B cell (primary cell): Measurements from ENCODE around the gene ZSCAN9. TPM values are rescaled to one million over a fixed set of nuclear protein-coding genes. Genes with fewer than 3 reads are reported as not detected.

ENCODE experiments used
- ATAC-seq: fragments of 200-7000 bp; cut with Tn5 transposase; one replicate; pipeline ENCODE4 v1.10.0; 2021; ENCODE audit warnings: low read depth, mild to moderate bottlenecking, moderate number of reproducible peaks, moderate library complexity
- CTCF ChIA-PET: fragments of 350-600 bp; sonication (Branson Sonifier 250); formaldehyde crosslinking; loops from one replicate; lab custom pipeline; 2021; ENCODE audit warnings: antibody characterized with exemption, inconsistent platforms; lab: Charles Lee
- POLR2A ChIA-PET: fragments of 350-600 bp; sonication (Branson Sonifier 250); formaldehyde crosslinking; loops from one replicate; lab custom pipeline; 2021; ENCODE audit warnings: antibody characterized with exemption; lab: Charles Lee
- DNase-seq: peaks from one replicate; pipeline ENCODE4 v3.0.0; 2013
- H2AFZ ChIP-seq: 2 replicates; pipeline ENCODE4 v1.6.1; 2012; ENCODE audit warnings: mild to moderate bottlenecking, low read depth, low read length; ENCODE audit not compliant: insufficient read depth, poor library complexity, severe bottlenecking
- H3K27ac ChIP-seq, 2 donors: 1 replicate in 1 of 2; 2 replicates in 1 of 2; pipeline ENCODE4 v1.5.1; 2012 to 2013; ENCODE audit warnings: low read length in 2 of 2, mild to moderate bottlenecking in 2 of 2, moderate library complexity in 1 of 2
- H3K27me3 ChIP-seq, 4 experiments: fragments of 200-600 bp in 1 of 4; sonication (generic) in 1 of 4; replicated peaks in 1 of 4; 1 replicate in 2 of 4; 2 replicates in 2 of 4; pipeline versions ENCODE4 v1.6.1 to v1.7.0; 2013 to 2016; ENCODE audit warnings: low read length in 3 of 4, mild to moderate bottlenecking in 2 of 4, mixed read lengths in 1 of 4, moderate library complexity in 1 of 4; ENCODE audit not compliant: insufficient read depth in 4 of 4, control insufficient read depth in 3 of 4; ENCODE audit errors: control extremely low read depth in 1 of 4
- H3K36me3 ChIP-seq, 2 experiments: replicated peaks in 1 of 2; 1 replicate in 1 of 2; 2 replicates in 1 of 2; pipeline versions ENCODE4 v1.6.1 to v1.7.1; 2013; ENCODE audit warnings: low read length in 1 of 2; ENCODE audit not compliant: insufficient read depth in 2 of 2, control insufficient read depth in 1 of 2; ENCODE audit errors: control extremely low read depth in 1 of 2, extremely low read depth in 1 of 2
- H3K4me1 ChIP-seq, 2 donors: fragments of 200-600 bp in 1 of 2; sonication (generic) in 1 of 2; 1 replicate in 1 of 2; 2 replicates in 1 of 2; pipeline versions ENCODE4 v1.5.1 to v1.6.1; 2013 to 2017; ENCODE audit warnings: low read length in 2 of 2; ENCODE audit not compliant: control insufficient read depth in 2 of 2, insufficient read depth in 2 of 2
- H3K4me2 ChIP-seq: replicated peaks from 2 replicates; pipeline ENCODE3; 2012; ENCODE audit warnings: mild to moderate bottlenecking, low read depth, low read length; ENCODE audit not compliant: poor library complexity, severe bottlenecking
- H3K4me3 ChIP-seq, 5 experiments: fragments of 200-600 bp in 1 of 5; sonication (generic) in 1 of 5; 1 replicate in 3 of 5; 2 replicates in 2 of 5; pipeline versions ENCODE4 v1.5.1 to v1.7.0; 2011 to 2016; ENCODE audit warnings: low read length in 4 of 5, mild to moderate bottlenecking in 4 of 5, low read depth in 2 of 5, control low read depth in 1 of 5, moderate library complexity in 1 of 5; ENCODE audit not compliant: insufficient read depth in 1 of 5; ENCODE audit errors: control extremely low read depth in 1 of 5, extremely low read depth in 1 of 5
- H3K79me2 ChIP-seq: fragments of 200-600 bp; sonication (generic); one replicate; pipeline ENCODE4 v1.6.0; 2016; ENCODE audit warnings: low read length; ENCODE audit not compliant: control insufficient read depth, insufficient read depth
- H3K9ac ChIP-seq: fragments of 200-600 bp; sonication (generic); 2 replicates; pipeline ENCODE4 v1.6.1; 2017; ENCODE audit warnings: mild to moderate bottlenecking, low read length, moderate library complexity
- H3K9me3 ChIP-seq, 3 donors: one replicate each; pipeline versions ENCODE4 v1.6.1 to v1.7.1; 2013; ENCODE audit warnings: low read length in 2 of 3; ENCODE audit not compliant: control insufficient read depth in 2 of 3, insufficient read depth in 1 of 3; ENCODE audit errors: control extremely low read depth in 1 of 3
- H4K20me1 ChIP-seq: 2 replicates; pipeline ENCODE4 v1.6.0; 2012; ENCODE audit warnings: mild to moderate bottlenecking, low read length; ENCODE audit not compliant: insufficient read depth, control insufficient read depth, poor library complexity, severe bottlenecking
- H3K27ac Mint-ChIP-seq: one replicate; pipeline ENCODE4 v1.8.0; 2021; ENCODE audit warnings: mixed read lengths
- H3K27me3 Mint-ChIP-seq: one replicate; pipeline ENCODE4 v1.8.0; 2021; ENCODE audit warnings: mixed read lengths
- H3K4me1 Mint-ChIP-seq: one replicate; pipeline ENCODE4 v1.8.0; 2021; ENCODE audit warnings: mixed read lengths
- H3K4me3 Mint-ChIP-seq: one replicate; pipeline ENCODE4 v1.8.0; 2021; ENCODE audit warnings: mixed read lengths
- H3K9me3 Mint-ChIP-seq: one replicate; pipeline ENCODE4 v1.8.0; 2022; ENCODE audit warnings: mixed read lengths; ENCODE audit not compliant: insufficient read depth
- EZH2 ChIP-seq: IDR thresholded peaks from 2 replicates; pipeline ENCODE4 v1.6.1; 2012; ENCODE audit warnings: borderline replicate concordance, low read depth, mild to moderate bottlenecking, moderate library complexity, low read length; ENCODE audit not compliant: insufficient read depth, poor library complexity, severe bottlenecking
- WGBS: methylation state at CpG from one replicate; pipeline ENCODE4 v1.1.5; 2013; ENCODE audit warnings: missing lambda C conversion rate; ENCODE audit not compliant: insufficient coverage; 5-methylcytosine and 5-hydroxymethylcytosine counted together
- intact Hi-C: fragments of 100-400 bp; cut with micrococcal nuclease; formaldehyde crosslinking; loops from one replicate; pipeline ENCODE4 v1.10.0; 2022
- polyA minus RNA-seq: library from RNA; depleted of rRNA, polyadenylated mRNA; stranded (reverse); fragments of >200 nt; gene quantifications from 2 replicates; pipeline ENCODE4 v1.2.3, GENCODE V29; 2012
- polyA plus RNA-seq: library from polyadenylated mRNA; depleted of rRNA; stranded (reverse); fragments of >200 nt; gene quantifications from 2 replicates; pipeline ENCODE4 v1.2.3, GENCODE V29; 2012
- total RNA-seq, 2 donors: library from RNA; stranded (reverse); fragments of 120-200 nt in 1 of 2; gene quantifications; 1 replicate in 1 of 2; 2 replicates in 1 of 2; pipeline versions ENCODE4 v1.2.3 to v1.2.4, GENCODE V29; 2013 to 2022
- TF ChIP-seq, protein P1 (sequence below): fragments of 200-600 bp; IDR thresholded peaks from one replicate; pipeline ENCODE4 v1.8.0; 2022; ENCODE audit warnings: antibody characterized with exemption, mild to moderate bottlenecking

ZSCAN9 gene
- 29.8 and 32.0 TPM in 2 replicates for total RNA-seq
- 18.3 TPM for total RNA-seq (2013)
- polyA plus RNA-seq = 10.3 and 14.7 TPM in 2 replicates
- 9.3 and 9.8 TPM in 2 replicates for polyA minus RNA-seq

DNA sequence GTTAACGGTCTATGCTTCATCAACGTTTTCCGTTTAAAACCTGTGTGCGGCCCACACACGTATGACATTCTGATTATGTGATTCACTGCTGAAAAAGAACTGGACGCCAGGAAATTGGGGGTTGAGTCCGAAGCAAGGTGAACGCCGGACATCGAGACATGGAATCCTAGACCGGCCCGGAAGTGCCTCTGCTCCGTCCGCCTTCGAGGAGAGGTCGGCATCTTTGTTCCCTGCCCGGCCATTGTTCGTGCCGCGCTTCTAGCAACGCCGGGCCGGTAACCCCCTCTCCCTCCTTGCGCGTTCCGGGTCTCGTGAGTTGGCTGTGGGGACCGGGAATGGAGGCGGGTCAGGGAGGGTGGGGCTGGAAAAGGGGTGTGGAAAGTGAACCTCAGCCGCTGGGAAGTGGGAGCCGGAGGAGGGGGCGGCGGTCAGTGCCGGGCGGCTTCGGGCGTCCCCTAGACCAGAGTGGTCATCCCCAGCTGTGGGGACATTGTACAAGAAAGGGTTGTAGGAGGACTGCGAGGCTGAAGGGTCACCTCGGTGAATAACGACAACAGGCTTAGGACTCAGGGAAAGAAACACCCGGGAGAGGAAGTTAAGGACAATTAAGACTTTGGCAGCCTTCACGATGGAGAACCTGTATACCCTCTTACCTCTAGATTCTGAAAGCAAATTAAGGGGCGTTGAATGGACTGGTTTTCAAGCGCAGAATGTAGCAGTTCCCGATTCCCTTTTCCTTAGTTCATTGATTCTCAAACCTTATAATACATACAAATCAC lies at the start of gene ZSCAN9:
ZSCAN9 (plus strand) TSS at position 220 of the 779 bp plus-strand sequence. CDS start 1,810 bp downstream, outside the sequence.
- peak within 1 kb of the TSS; percentile 25 to 75 for H3K27ac ChIP-seq
- intact Hi-C loops = loop anchor here (1.0 to 5.0 kb wide), 4 partner anchors 27 to 103 kb away; partner anchors contain the start of genes ZKSCAN4, ZKSCAN8, ZSCAN16 and ZSCAN26
- TF ChIP-seq, protein P1, sequence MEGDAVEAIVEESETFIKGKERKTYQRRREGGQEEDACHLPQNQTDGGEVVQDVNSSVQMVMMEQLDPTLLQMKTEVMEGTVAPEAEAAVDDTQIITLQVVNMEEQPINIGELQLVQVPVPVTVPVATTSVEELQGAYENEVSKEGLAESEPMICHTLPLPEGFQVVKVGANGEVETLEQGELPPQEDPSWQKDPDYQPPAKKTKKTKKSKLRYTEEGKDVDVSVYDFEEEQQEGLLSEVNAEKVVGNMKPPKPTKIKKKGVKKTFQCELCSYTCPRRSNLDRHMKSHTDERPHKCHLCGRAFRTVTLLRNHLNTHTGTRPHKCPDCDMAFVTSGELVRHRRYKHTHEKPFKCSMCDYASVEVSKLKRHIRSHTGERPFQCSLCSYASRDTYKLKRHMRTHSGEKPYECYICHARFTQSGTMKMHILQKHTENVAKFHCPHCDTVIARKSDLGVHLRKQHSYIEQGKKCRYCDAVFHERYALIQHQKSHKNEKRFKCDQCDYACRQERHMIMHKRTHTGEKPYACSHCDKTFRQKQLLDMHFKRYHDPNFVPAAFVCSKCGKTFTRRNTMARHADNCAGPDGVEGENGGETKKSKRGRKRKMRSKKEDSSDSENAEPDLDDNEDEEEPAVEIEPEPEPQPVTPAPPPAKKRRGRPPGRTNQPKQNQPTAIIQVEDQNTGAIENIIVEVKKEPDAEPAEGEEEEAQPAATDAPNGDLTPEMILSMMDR = no peak
- TF ChIP-seq EZH2 = no peak
- DNase-seq (peak; percentile 80), ATAC-seq (peak; percentile 95)
- H4K20me1 ChIP-seq = no peaks in the 10 kb centered on the region
- POLR2A ChIA-PET = no interaction called here
- peaks cover 0 to 18% (median 7%) of the 10 kb centered on the region in 4 experiments for H3K27me3 ChIP-seq
- Mint-ChIP-seq H3K4me3 (peak within 1 kb of the TSS; percentile 98), H3K9me3 (no peaks in the 10 kb centered on the region), H3K4me1 (peaks cover 22% of the 10 kb centered on the region), H3K27me3 (peaks cover 18% of the 10 kb centered on the region), H3K27ac (peak within 1 kb of the TSS; percentile 89)
- peak within 1 kb of the TSS; percentile 77 to 90 (median 89) for H3K4me3 ChIP-seq
- peak within 1 kb of the TSS; percentile 95 for H3K4me2 ChIP-seq
- H3K79me2 ChIP-seq = peaks cover 4% of the 10 kb centered on the region
- peaks cover 0 to 2% (median 0%) of the 10 kb centered on the region in 3 donors for H3K9me3 ChIP-seq
- peaks cover 3 to 17% of the 10 kb centered on the region in 2 experiments for H3K36me3 ChIP-seq
- peak within 1 kb of the TSS; percentile 99 for H2AFZ ChIP-seq
- peaks cover 10 to 15% of the 10 kb centered on the region in 2 donors for H3K4me1 ChIP-seq
- peak within 1 kb of the TSS; percentile 95 for H3K9ac ChIP-seq
- under 1% methylated on average over 35 of the region's 45 CpGs for WGBS
- CTCF ChIA-PET = interaction anchor here (0.9 kb wide), 1 partner anchor 27 kb away, joined by 3 read pairs; the partner anchor contains the start of gene ZKSCAN4

DNA sequence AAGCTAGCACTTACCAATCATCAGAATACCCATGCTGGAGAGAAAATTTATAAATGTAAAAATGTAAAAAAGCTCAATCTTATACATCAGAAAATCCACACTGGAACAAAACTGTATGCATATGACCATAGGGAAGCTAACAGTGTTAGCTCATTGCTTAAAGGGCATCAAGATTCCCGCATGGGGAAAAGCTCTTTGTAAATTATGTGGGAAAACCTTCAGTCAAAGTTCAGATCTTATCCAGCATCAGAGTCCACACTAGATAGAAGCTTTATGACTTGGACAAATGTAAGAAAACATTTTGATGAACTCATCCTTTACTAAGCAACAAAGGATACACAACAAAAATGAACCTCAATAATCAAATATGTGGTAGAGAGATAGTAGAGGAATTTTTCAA lies 48.7 kb upstream of the ZSCAN9 start:
- Histone ChIP-seq H3K79me2 (no peaks in the 10 kb centered on the region), H3K4me2 (no peak overlapping the region), H3K9me3 (no peaks in the 10 kb centered on the region), H3K36me3 (no peaks in the 10 kb centered on the region), H3K9ac (no peak overlapping the region), H3K27ac (no peak overlapping the region), H4K20me1 (no peaks in the 10 kb centered on the region), H3K4me3 (no peak overlapping the region), H2AFZ (no peak overlapping the region), H3K4me1 (no peaks in the 10 kb centered on the region), H3K27me3 (peaks cover 0 to 16% (median 4%) of the 10 kb centered on the region in 4 experiments)
- ATAC-seq (no peak), DNase-seq (no peak)
- H3K4me1 Mint-ChIP-seq = no peaks in the 10 kb centered on the region
- peaks cover 37% of the 10 kb centered on the region for H3K27me3 Mint-ChIP-seq
- CTCF ChIA-PET = no interaction called here
- POLR2A ChIA-PET = no interaction called here
- intact Hi-C loops = no loop called here
- H3K9me3 Mint-ChIP-seq = no peaks in the 10 kb centered on the region
- TF ChIP-seq EZH2 = no peak
- TF ChIP-seq, protein P1 = no peak
- H3K27ac Mint-ChIP-seq = no peak overlapping the region
- no peak overlapping the region for H3K4me3 Mint-ChIP-seq
- no CpG with 5 or more reads among the region's 1 CpG for WGBS
